Osteocyte (in vitro differentiated cells): ENCODE data around the gene KIRREL3. TPM values are rescaled to one million over a fixed set of nuclear protein-coding genes. Genes with fewer than 3 reads are reported as not detected.
A peak's percentile ranks its signal among the peaks of the same experiment; 100 is the strongest.
"Not testable (repeated sequence)": the region's sequence is repeated elsewhere in the genome, so short reads cannot be mapped to it uniquely, and the experiment has no call there.

ENCODE experiments used
- DNase-seq: peaks from one replicate; pipeline ENCODE4 v3.0.0; 2021; ENCODE audit warnings: mixed read lengths; ENCODE audit not compliant: unreplicated experiment; ENCODE audit errors: extremely low spot score
- H3K27ac Mint-ChIP-seq: one replicate; pipeline ENCODE4 v1.8.0; 2021; ENCODE audit warnings: mild to moderate bottlenecking, mixed read lengths; ENCODE audit not compliant: unreplicated experiment
- H3K27me3 Mint-ChIP-seq: one replicate; pipeline ENCODE4 v1.8.0; 2021; ENCODE audit warnings: mixed read lengths; ENCODE audit not compliant: unreplicated experiment
- H3K36me3 Mint-ChIP-seq: one replicate; pipeline ENCODE4 v1.8.0; 2021; ENCODE audit warnings: mixed read lengths; ENCODE audit not compliant: unreplicated experiment
- H3K4me1 Mint-ChIP-seq: one replicate; pipeline ENCODE4 v1.8.0; 2021; ENCODE audit warnings: mixed read lengths; ENCODE audit not compliant: unreplicated experiment
- H3K4me3 Mint-ChIP-seq: one replicate; pipeline ENCODE4 v1.8.0; 2021; ENCODE audit warnings: mild to moderate bottlenecking, moderate library complexity, mixed read lengths; ENCODE audit not compliant: unreplicated experiment
- H3K9me3 Mint-ChIP-seq: one replicate; pipeline ENCODE4 v1.8.0; 2021; ENCODE audit warnings: mixed read lengths; ENCODE audit not compliant: unreplicated experiment
- total RNA-seq: library from RNA; stranded (reverse); gene quantifications from 2 replicates; pipeline ENCODE4 v1.2.1, GENCODE V29; 2021
- TF ChIP-seq, protein P1 (sequence below): fragments of 200-600 bp; sonication (generic); IDR thresholded peaks from 2 replicates; pipeline ENCODE4 v1.5.0; 2021; ENCODE audit warnings: antibody characterized with exemption, mild to moderate bottlenecking, moderate library complexity

Gene KIRREL3
- total RNA-seq, 1 donor from 2014 or later: 1.2 TPM

- TF ChIP-seq, protein P1, sequence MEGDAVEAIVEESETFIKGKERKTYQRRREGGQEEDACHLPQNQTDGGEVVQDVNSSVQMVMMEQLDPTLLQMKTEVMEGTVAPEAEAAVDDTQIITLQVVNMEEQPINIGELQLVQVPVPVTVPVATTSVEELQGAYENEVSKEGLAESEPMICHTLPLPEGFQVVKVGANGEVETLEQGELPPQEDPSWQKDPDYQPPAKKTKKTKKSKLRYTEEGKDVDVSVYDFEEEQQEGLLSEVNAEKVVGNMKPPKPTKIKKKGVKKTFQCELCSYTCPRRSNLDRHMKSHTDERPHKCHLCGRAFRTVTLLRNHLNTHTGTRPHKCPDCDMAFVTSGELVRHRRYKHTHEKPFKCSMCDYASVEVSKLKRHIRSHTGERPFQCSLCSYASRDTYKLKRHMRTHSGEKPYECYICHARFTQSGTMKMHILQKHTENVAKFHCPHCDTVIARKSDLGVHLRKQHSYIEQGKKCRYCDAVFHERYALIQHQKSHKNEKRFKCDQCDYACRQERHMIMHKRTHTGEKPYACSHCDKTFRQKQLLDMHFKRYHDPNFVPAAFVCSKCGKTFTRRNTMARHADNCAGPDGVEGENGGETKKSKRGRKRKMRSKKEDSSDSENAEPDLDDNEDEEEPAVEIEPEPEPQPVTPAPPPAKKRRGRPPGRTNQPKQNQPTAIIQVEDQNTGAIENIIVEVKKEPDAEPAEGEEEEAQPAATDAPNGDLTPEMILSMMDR: no peak
- no peak for DNase-seq
- Mint-ChIP-seq H3K4me1 (peaks cover 60% of the 10 kb centered on the region), H3K4me3 (no peak overlapping the region), H3K27me3 (no peaks in the 10 kb centered on the region), H3K9me3 (peaks cover 5% of the 10 kb centered on the region), H3K36me3 (no peaks in the 10 kb centered on the region), H3K27ac (peak overlapping the region; percentile 10)
These were observed 616.9 kb downstream of the KIRREL3 start for GRCh38 chr11:126383339-126384335.

GRCh38 chr11:126382641-126383040, 617.9 kb downstream of the KIRREL3 start:
- not testable (repeated sequence) for H3K36me3 Mint-ChIP-seq, H3K4me3 Mint-ChIP-seq, H3K27ac Mint-ChIP-seq, DNase-seq, H3K9me3 Mint-ChIP-seq, H3K27me3 Mint-ChIP-seq
- H3K4me1 Mint-ChIP-seq: peaks cover 62% of the 10 kb centered on the region

GRCh38 chr11:126381960-126382359, 618.6 kb downstream of the KIRREL3 start:
- H3K4me1 Mint-ChIP-seq: peaks cover 62% of the 10 kb centered on the region
- H3K4me3 Mint-ChIP-seq, DNase-seq, H3K36me3 Mint-ChIP-seq, H3K27me3 Mint-ChIP-seq, H3K27ac Mint-ChIP-seq, H3K9me3 Mint-ChIP-seq: not testable (repeated sequence)

DNA sequence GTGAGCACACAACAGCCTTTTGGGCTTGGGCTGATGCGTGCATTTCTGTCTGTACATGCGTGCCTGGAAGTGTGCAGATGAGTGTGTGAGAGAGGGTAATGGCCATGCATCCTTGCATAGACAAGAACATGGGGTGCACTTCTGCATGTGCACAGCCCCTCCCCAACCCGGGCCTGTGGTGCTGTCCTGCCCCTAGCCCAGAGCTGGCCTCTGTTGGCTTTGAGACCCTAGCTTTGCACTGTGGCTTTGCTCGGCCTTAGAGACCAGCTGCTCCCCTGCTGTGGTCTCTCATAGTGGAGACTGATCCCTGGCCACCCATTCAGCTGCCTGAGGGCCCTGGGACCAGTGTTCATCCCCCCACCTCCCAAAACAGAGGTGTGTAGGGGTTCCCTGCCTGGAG, 619.7 kb downstream of the KIRREL3 start:
- TF ChIP-seq, protein P1: no peak
- H3K4me1 Mint-ChIP-seq: peaks cover 55% of the 10 kb centered on the region
- no peak overlapping the region for H3K27ac Mint-ChIP-seq
- H3K4me3 Mint-ChIP-seq: no peak overlapping the region
- DNase-seq: no peak
- peaks cover 5% of the 10 kb centered on the region for H3K9me3 Mint-ChIP-seq
- no peaks in the 10 kb centered on the region for H3K36me3 Mint-ChIP-seq
- H3K27me3 Mint-ChIP-seq: no peaks in the 10 kb centered on the region

- Mint-ChIP-seq H3K36me3 (no peaks in the 10 kb centered on the region), H3K9me3 (peaks cover 5% of the 10 kb centered on the region), H3K27ac (no peak overlapping the region), H3K27me3 (no peaks in the 10 kb centered on the region), H3K4me1 (peaks cover 54% of the 10 kb centered on the region), H3K4me3 (no peak overlapping the region)
- TF ChIP-seq, protein P1: no peak
- no peak for DNase-seq
These were observed 621.8 kb downstream of the KIRREL3 start for GRCh38 chr11:126378763-126379162.

DNA sequence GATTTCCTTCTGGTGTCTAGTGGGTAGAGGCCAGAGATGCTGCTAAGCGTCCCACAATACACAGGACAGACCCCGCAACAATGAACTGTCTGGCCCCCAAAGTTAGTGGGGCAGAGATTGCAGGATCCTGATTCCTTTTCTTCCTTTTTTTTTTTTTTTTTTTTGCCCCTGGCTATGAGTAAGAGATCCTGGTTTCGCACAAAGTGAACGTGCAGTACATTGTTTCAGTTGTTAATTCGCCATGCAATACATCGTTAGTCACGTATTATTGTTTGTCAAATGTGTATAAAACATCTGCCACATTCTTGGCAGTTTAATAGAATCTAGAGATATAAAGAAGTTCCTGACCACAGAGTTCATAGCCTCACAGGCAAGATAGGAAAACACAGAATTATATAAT, 624.8 kb downstream of the KIRREL3 start:
- Mint-ChIP-seq H3K27me3 (no peaks in the 10 kb centered on the region), H3K4me1 (peaks cover 59% of the 10 kb centered on the region), H3K9me3 (peaks cover 5% of the 10 kb centered on the region), H3K36me3 (peaks cover 4% of the 10 kb centered on the region), H3K4me3 (no peak overlapping the region), H3K27ac (no peak overlapping the region)
- DNase-seq: no peak
- TF ChIP-seq, protein P1: no peak

DNA sequence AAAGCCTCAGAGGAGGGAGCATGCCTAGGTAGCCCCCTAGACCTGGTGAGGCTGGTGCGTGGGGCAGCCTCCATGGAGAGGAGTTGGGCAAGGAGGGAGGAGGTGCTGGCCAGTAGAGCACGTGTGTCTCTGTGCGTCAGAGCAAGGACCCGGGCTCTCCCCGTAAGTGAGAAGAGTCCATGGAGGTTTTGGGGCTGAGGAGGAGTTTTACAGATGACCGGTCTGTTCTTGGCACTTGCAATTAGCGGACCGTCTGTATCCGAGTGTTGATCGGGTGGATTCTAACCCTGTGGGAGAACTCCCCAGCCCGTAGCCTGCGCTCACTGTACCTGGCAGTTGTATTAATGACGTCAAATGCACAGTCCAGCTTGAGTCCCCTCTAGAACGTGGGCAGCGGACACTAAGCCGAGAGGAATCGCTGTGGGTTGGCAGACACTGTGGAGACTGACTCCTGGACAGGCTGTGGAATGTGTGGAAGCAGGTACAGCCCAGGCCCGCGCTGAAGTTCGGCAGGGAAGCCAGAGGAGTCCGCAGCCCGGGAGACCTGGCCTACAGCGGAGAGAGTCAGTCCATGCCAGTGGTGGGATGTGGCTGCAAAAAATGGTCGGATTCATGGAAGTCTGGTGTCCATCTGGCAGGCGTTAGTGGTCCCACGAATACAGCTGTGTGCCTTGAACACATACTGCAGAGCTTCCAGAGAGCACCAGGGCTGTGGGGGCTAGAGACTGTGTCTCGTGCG, 625.8 kb downstream of the KIRREL3 start:
- Mint-ChIP-seq H3K27ac (peak overlapping the region; percentile 64), H3K4me1 (peaks cover 64% of the 10 kb centered on the region)
- not testable (repeated sequence) for H3K27me3 Mint-ChIP-seq, H3K36me3 Mint-ChIP-seq, H3K9me3 Mint-ChIP-seq, DNase-seq, H3K4me3 Mint-ChIP-seq

DNA sequence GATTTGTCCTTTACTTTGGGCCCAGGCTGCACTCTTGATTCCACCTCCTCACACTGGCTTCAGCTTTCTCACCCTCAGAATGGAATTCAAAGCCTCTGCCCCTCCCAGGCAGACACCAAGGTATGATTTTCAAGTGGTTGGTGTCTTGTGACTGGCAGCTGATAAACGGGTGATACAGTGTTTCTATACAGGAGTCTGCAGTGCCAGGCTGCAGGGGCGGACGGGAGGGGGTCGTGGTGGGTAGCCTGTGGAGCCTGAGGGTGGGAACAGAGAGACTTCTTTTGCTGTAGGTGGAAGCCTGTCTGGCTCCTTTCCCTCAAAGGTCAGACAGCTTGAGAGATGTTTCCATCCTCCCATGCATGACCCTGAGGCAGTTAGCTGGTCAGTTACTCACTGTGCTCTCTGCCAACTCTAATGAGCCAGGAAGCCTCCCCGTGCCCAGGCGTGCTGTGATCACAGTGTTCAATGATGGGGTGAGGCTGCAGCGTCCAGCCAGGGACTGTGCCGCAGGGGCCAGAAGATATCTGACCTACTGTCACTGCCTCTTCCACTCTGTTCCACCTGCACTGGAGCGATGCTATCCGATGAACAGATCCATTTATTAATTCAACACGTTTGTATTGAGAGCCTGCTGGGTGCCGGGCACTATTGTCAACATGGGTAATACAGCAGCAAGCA, 627.0 kb downstream of the KIRREL3 start:
- peak overlapping the region; percentile 64 for H3K27ac Mint-ChIP-seq
- not testable (repeated sequence) for DNase-seq, H3K36me3 Mint-ChIP-seq

More for the DNA sequence above, 627.0 kb downstream of the KIRREL3 start:
- H3K4me1 Mint-ChIP-seq: peaks cover 66% of the 10 kb centered on the region
- not testable (repeated sequence) for H3K4me3 Mint-ChIP-seq, H3K27me3 Mint-ChIP-seq, H3K9me3 Mint-ChIP-seq
